Amniotic epithelial cell (primary cell): ENCODE data around the gene UGT1A9.
"Not testable (repeated sequence)": the region's sequence is repeated elsewhere in the genome, so short reads cannot be mapped to it uniquely, and the experiment has no call there.

Experiments used
- DNase-seq: peaks from one replicate; pipeline ENCODE4 v3.0.0-alpha.2; 2010; ENCODE audit warnings: low read depth

UGT1A9 gene

DNA sequence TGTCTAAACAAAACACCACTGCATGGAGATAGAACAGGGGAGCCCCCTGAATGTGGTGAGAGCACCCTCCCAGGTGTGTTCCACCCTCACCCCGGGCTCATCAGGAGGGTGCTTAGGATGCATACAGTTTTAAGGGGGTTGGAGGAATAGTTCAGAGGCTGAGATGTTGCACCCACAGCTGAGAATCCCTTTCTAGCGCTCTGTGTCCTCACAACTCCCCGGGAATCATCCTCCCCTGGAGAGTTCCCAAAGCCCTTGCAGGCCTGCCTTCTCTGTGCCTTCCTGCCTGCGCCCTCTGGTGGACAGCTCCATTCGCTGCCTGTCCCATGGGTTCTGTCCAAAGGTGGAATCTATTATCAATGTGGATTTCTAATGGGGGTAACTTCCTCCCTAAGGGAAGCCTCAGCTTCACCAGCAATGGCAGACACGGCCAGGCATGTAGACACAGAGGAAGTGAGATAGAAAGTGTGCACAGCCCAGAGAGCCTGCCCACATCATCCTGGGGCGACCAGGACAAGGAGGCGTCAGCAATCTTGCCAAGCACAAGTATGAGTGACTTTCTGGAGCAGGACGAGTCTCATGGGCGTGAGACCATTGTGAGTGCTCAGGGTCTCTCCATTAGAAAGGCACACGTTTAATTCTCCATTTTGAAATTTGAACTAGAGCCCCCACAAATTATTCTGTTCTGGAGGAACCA is 39.8 kb downstream of the UGT1A9 start:
- DNase-seq = peak; percentile 59

DNA sequence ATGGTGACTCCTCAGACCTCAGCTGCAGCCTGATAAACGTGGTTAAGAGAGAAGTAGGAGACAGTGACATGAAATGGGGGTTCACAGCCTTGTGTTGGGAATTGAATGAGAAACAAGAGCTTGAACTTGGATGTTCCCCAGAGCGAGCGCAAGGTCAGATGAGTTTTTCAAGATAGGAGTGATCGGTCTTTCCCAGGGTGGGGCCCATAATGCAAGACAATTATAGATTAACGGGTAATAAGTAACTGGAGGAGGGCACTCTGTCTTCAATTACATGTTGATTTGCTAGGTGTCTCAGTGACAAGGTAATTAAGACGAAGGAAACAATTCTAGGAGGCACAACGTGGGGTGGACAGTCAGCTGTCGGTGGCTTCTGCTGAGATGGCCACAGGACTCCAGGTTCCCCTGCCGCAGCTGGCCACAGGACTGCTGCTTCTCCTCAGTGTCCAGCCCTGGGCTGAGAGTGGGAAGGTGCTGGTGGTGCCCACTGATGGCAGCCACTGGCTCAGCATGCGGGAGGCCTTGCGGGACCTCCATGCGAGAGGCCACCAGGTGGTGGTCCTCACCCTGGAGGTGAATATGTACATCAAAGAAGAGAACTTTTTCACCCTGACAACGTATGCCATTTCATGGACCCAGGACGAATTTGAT is 41.0 kb downstream of the UGT1A9 start, which contains the start of gene UGT1A5:
Gene UGT1A5, plus strand, starts transcription at position 297 of the 651 bp plus-strand sequence. Its CDS starts 85 bp downstream, at position 382.
- no peak for DNase-seq

DNA sequence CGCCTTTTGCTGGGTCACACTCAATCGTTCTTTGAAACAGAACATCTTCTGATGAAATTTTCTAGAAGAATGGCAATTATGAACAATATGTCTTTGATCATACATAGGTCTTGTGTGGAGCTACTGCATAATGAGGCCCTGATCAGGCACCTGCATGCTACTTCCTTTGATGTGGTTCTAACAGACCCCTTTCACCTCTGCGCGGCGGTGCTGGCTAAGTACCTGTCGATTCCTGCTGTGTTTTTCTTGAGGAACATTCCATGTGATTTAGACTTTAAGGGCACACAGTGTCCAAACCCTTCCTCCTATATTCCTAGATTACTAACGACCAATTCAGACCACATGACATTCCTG is 41.5 kb downstream of the UGT1A9 start:
- no peak for DNase-seq

GRCh38 chr2:233714121-233714520 is 42.4 kb downstream of the UGT1A9 start:
- DNase-seq = no peak

GRCh38 chr2:233718552-233718951 is 46.9 kb downstream of the UGT1A9 start, which contains the start of gene UGT1A4:
TSS of gene UGT1A4 (plus strand) at chr2:233718736. CDS start at chr2:233718821, 85 bp downstream.
- no peak for DNase-seq

DNA sequence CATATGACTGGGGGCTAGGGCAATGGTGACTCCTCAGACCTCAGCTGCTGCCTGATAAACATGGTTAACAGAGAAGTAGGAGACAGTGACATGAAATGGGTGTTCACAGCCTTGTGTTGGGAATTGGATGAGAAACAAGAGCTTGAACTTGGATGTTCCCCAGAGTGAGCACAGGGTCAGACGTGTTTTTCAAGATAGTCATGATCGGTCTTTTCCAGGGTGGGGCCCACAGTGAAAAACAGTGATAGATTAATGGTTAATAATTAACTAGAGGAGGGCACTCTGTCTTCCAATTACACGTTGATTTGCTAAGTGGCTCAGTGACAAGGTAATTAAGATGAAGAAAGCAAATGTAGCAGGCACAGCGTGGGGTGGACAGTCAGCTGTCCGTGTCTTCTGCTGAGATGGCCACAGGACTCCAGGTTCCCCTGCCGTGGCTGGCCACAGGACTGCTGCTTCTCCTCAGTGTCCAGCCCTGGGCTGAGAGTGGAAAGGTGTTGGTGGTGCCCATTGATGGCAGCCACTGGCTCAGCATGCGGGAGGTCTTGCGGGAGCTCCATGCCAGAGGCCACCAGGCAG is 57.1 kb downstream of the UGT1A9 start, which contains the start of gene UGT1A3:
Gene UGT1A3, plus strand, starts transcription at position 320 of the 579 bp plus-strand sequence. Its CDS starts 85 bp downstream, at position 405.
- DNase-seq = no peak

GRCh38 chr2:233736868-233737653 is 65.4 kb downstream of the UGT1A9 start:
- not testable (repeated sequence) for DNase-seq

- DNase-seq = no peak
Measured at GRCh38 chr2:233740870-233741269, 69.2 kb downstream of the UGT1A9 start.

GRCh38 chr2:233743464-233744259 is 72.0 kb downstream of the UGT1A9 start:
- no peak for DNase-seq

- no peak for DNase-seq
Measured at GRCh38 chr2:233745073-233745755, 73.5 kb downstream of the UGT1A9 start.

GRCh38 chr2:233745838-233746237 is 74.1 kb downstream of the UGT1A9 start:
- DNase-seq = not testable (repeated sequence)

GRCh38 chr2:233746475-233747282 is 75.0 kb downstream of the UGT1A9 start:
- DNase-seq = peak; percentile 1

- no peak for DNase-seq
Measured at GRCh38 chr2:233747283-233747544, 75.5 kb downstream of the UGT1A9 start.

DNA sequence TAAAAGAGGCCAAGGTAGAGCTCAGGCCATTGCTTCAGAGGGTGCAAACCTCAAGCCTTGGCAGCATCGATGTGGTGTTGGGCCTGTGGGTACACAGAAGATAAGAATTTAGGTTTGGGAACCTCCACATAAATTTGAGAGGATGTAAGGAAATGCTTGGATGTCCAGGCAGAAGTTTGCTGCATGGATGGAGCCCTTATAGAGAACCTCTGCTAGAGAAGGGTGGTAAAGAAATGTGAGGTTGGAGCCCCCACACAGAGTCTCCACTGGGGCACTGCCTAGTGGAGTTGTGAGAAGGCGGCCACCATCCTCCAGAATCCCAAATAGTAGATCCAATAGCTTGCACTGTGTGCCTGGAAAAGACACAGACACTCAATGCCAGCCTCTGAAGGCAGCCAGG is 79.0 kb downstream of the UGT1A9 start:
- DNase-seq = not testable (repeated sequence)

DNA sequence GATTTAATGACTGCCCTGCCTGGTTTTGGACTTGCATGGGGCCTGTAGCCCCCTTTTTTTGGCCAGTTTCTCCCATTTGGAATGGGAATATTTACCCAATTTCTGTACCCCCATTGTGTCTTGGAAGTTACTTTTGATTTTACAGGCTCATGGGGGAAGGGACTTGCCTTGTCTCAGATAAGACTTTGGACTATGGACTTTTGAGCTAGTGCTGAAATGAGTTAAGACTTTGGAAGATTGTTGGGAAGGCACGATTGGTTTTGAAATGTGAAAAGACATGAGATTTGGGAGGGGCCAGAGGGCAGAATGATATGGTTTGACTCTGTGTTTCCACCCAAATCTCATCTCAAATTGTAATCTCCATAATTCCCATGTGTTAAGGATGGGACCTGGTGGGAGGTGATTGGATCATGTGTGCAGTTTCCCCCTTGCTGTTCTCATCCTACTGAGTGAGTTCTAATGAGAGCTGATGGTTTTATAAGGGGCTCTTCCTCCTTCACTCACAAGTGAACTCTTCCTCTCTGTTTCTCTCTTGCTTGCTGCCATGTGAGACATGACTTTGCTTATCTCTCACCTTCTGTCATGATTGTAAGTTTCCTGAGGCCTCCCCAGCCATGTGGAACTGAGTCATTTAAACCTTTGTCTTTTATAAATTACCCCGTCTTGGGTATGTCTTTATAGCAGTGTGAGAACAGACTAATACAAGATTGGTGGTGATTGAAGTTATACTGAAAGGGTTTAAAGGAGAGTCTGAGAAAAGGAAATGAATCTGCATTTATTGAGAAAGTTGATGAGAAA is 79.7 kb downstream of the UGT1A9 start:
- not testable (repeated sequence) for DNase-seq

GRCh38 chr2:233754872-233755611 is 83.3 kb downstream of the UGT1A9 start:
- DNase-seq = no peak

DNA sequence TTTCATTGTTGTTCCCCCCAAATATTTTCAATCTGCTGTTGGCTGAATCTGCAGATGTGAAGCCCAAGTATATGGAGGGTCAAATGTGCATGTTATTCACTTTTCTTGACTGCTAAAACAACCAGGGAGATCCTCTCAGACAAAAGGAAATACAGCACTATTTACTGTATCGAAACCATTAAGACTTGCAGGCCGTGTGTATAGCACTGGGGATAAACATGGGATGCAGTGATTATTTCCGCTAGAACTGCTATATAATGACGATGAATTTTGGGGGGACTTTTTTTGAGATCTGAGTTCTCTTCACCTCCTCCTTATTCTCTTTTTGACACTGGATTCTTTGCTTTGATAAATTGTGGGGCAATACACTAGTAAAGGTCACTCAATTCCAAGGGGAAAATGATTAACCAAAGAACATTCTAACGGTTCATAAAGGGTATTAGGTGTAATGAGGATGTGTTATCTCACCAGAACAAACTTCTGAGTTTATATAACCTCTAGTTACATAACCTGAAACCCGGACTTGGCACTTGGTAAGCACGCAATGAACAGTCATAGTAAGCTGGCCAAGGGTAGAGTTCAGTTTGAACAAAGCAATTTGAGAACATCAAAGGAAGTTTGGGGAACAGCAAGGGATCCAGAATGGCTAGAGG is 84.9 kb downstream of the UGT1A9 start:
- no peak for DNase-seq

DNA sequence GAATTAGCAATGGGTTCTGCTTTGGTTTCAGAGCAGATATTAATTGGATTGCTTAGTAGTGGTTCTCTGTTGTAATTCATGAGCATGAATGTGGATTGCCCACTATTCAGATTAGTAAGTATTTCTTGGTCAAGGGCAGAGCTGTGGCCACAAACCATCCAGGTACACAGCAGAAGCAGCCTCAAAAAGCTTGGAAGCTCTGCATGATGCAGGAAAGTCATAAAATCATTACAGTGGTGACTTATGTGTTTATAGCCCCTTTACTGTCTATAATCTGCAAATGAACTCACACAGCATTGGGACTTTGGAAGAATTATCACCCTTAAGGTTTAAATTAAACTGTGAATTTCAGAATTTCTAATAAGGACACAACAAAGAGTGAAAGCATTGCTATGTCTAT is 86.4 kb downstream of the UGT1A9 start:
- DNase-seq = no peak
